ENCODE measurements around the gene NTSR1.

Gene NTSR1

DNA sequence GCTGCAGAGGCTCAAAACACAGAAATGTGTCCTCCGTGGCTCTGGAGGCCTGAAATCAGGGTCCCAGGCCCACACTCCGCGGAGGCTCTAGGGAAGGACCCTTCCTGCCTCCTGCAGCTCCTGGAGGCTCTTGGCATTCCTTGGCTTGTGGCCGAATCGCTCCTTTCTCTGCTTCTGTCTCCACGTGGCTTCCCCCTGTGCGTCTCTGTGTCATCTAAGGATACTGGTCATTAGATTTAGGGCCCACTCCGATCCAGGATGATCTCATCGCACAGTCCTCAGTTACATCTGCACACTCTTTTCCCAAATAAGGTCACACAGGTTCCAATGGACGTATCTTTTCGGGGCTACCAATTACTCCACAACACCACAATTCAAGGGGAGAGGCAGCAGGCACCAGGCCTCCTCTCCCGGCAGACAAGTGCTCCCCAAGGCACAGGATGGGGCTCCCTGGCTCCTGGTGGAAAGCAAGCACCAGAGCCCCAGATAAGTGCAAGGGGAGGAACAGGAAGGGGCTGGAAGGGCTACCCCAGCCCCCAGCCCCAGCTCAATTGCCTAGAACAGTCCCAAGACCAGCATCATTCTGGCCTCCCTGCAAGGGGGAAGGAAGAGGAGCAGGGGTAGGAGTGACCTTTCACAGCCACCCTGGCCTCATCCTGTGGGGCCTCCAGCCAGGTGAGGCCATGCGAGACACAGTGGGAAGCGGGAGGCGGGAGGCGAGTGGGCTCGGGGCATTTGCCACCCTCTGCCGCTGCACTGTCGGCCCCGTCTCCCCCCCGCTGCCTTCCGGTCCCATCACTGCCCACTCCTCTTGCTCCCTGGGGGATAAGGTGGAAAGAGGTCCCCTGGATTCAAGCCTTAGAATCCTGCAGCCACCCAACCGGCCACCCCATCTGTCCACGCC is 16.3 kb downstream of the NTSR1 start:
- DNase-seq: no peak
- in situ Hi-C loops (cut with HindIII; ENCODE audit: low pct_ligation_motif_present, low sequenced_read_pairs): no loop called here
- Histone ChIP-seq H3K27me3 (replicated peaks) (peaks cover 1% of the 10 kb centered on the region), H3K36me3 (replicated peaks) (no peaks in the 10 kb centered on the region), H3K27ac (no peak overlapping the region), H3K4me3 (ENCODE audit: low read depth, low read length) (no peak overlapping the region)
- TF ChIP-seq, protein P1, sequence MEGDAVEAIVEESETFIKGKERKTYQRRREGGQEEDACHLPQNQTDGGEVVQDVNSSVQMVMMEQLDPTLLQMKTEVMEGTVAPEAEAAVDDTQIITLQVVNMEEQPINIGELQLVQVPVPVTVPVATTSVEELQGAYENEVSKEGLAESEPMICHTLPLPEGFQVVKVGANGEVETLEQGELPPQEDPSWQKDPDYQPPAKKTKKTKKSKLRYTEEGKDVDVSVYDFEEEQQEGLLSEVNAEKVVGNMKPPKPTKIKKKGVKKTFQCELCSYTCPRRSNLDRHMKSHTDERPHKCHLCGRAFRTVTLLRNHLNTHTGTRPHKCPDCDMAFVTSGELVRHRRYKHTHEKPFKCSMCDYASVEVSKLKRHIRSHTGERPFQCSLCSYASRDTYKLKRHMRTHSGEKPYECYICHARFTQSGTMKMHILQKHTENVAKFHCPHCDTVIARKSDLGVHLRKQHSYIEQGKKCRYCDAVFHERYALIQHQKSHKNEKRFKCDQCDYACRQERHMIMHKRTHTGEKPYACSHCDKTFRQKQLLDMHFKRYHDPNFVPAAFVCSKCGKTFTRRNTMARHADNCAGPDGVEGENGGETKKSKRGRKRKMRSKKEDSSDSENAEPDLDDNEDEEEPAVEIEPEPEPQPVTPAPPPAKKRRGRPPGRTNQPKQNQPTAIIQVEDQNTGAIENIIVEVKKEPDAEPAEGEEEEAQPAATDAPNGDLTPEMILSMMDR (IDR thresholded peaks at IDR 0.05; ENCODE audit: low read depth, low read length, missing control alignments): no peak

- Histone ChIP-seq H3K27me3 (replicated peaks) (peaks cover 1% of the 10 kb centered on the region), H3K36me3 (replicated peaks) (no peaks in the 10 kb centered on the region), H3K4me3 (ENCODE audit: low read depth, low read length) (no peak overlapping the region), H3K27ac (no peak overlapping the region)
- TF ChIP-seq, protein P1 (IDR thresholded peaks at IDR 0.05; ENCODE audit: low read depth, low read length, missing control alignments): no peak
- in situ Hi-C loops (cut with HindIII; ENCODE audit: low pct_ligation_motif_present, low sequenced_read_pairs): no loop called here
- DNase-seq: no peak
Observed at GRCh38 chr20:62725596-62726268, 17.1 kb downstream of the NTSR1 start.

DNA sequence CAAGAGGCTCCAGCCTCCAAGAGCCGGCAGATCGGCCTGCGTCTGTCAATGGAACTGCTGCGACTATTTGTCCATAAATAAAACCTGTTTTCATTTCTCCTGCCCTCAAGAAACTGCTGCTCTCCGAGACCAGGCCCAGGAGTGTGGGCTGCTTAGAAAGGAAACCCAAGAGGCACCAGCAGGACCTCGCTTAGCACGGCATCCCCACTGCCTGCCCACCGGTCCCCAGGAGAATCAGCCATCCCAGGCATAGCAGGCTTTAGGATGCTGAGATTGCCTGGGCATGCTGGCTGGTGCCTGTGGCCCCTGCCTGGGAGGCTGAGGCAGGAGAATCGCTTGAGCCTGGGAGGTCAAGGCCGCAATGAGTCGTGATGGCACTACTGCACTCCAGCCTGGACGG is 17.6 kb downstream of the NTSR1 start:
- in situ Hi-C loops (cut with HindIII; ENCODE audit: low pct_ligation_motif_present, low sequenced_read_pairs): no loop called here
- DNase-seq: no peak
- no peak overlapping the region for H3K4me3 ChIP-seq (ENCODE audit: low read depth, low read length)
- H3K27me3 ChIP-seq (replicated peaks): peaks cover 1% of the 10 kb centered on the region
- H3K36me3 ChIP-seq (replicated peaks): no peaks in the 10 kb centered on the region
- H3K27ac ChIP-seq: no peak overlapping the region
- TF ChIP-seq, protein P1 (IDR thresholded peaks at IDR 0.05; ENCODE audit: low read depth, low read length, missing control alignments): no peak

DNA sequence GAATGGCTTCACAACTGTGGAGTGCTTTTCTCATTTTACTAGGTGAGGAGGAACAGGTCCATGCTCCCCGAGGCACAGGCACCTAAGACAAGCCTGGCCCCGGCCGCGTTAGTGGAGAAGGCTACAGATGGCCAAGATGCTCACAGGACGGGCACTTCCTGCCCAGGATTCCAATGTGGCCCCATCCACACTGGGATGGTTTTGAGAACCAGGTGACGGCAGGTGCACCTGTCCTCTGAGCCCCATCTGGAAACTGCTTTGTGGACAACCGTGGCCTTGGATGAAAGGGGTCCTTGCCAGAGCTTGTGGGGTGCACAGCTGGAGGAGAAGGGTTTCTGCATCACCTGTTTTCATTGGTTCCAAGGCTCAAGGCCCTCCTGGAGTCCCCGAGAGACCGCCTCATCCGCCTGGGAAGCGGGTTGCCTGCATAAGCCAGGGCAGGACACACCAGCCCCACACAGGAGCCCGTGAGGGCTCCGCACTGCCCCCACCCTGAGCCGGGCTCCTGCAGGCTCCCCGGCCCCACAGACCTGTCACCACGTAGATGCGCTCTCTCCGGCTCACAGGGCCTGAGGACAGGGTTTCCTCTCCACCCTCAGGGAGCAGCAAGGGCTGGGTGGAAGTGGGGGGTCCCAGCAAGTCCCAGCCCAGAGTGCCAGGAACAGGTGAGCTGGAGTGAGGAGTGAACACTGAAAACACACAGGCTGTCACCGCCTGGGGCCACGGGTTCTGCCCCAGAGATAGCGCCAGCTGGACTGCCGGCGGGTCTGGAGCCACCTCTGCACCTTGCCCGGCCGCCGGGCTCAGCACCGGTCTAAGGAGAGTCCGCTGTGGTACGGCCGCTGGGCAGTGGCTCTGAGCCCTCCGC is 18.3 kb downstream of the NTSR1 start:
- Histone ChIP-seq H3K27me3 (replicated peaks) (peaks cover 1% of the 10 kb centered on the region), H3K36me3 (replicated peaks) (no peaks in the 10 kb centered on the region), H3K4me3 (ENCODE audit: low read depth, low read length) (no peak overlapping the region), H3K27ac (no peak overlapping the region)
- in situ Hi-C loops (cut with HindIII; ENCODE audit: low pct_ligation_motif_present, low sequenced_read_pairs): no loop called here
- DNase-seq: no peak
- TF ChIP-seq, protein P1 (IDR thresholded peaks at IDR 0.05; ENCODE audit: low read depth, low read length, missing control alignments): no peak

- no peak overlapping the region for H3K4me3 ChIP-seq (ENCODE audit: low read depth, low read length)
Observed at GRCh38 chr20:62727584-62728027, 19.0 kb downstream of the NTSR1 start.

More at GRCh38 chr20:62727584-62728027, 19.0 kb downstream of the NTSR1 start:
- Histone ChIP-seq H3K36me3 (replicated peaks) (no peaks in the 10 kb centered on the region), H3K27ac (no peak overlapping the region), H3K27me3 (replicated peaks) (peaks cover 1% of the 10 kb centered on the region)
- DNase-seq: no peak
- TF ChIP-seq, protein P1 (IDR thresholded peaks at IDR 0.05; ENCODE audit: low read depth, low read length, missing control alignments): no peak
- in situ Hi-C loops (cut with HindIII; ENCODE audit: low pct_ligation_motif_present, low sequenced_read_pairs): no loop called here
